Kidney (tissue), 14 donors: Measurements from ENCODE around the gene TIGAR. TPM values are rescaled to one million over a fixed set of nuclear protein-coding genes. Genes with fewer than 3 reads are reported as not detected.

Source experiments
- DNase-seq, 5 donors: peaks; one replicate each; pipeline ENCODE4 v3.0.0-alpha.2; 2013 to 2020
- FAIRE-seq: peaks from 2 replicates; lab custom pipeline; 2012; peaks lifted over from hg19 to GRCh38; lab: Jason Lieb, UNC
- H3K27ac ChIP-seq, 2 donors: one replicate each; pipeline ENCODE4 v1.7.0; 2013; ENCODE audit warnings: low read depth in 2 of 2, low read length in 2 of 2, inconsistent platforms in 1 of 2
- H3K27me3 ChIP-seq: one replicate; pipeline ENCODE4 v1.7.1; 2013; ENCODE audit warnings: low read length, inconsistent platforms; ENCODE audit not compliant: control insufficient read depth, insufficient read depth
- H3K36me3 ChIP-seq, 3 donors: one replicate each; pipeline versions ENCODE4 v1.7.0 to v1.7.1; 2013; ENCODE audit warnings: low read length in 3 of 3, control low read depth in 1 of 3, inconsistent platforms in 1 of 3; ENCODE audit not compliant: insufficient read depth in 3 of 3, control insufficient read depth in 2 of 3
- H3K4me1 ChIP-seq, 3 donors: one replicate each; pipeline versions ENCODE4 v1.7.0 to v1.7.1; 2013; ENCODE audit warnings: low read length in 3 of 3, inconsistent platforms in 1 of 3, low read depth in 1 of 3; ENCODE audit not compliant: control insufficient read depth in 2 of 3, insufficient read depth in 2 of 3
- H3K4me3 ChIP-seq, 3 donors: one replicate each; pipeline versions ENCODE4 v1.7.0 to v1.8.1; 2013; ENCODE audit warnings: low read length in 3 of 3, control low read depth in 1 of 3, inconsistent platforms in 1 of 3
- H3K9ac ChIP-seq, 3 donors: one replicate each; pipeline versions ENCODE4 v1.7.0 to v1.7.1; 2013; ENCODE audit warnings: low read length in 3 of 3, control low read depth in 1 of 3, inconsistent platforms in 1 of 3
- H3K9me3 ChIP-seq, 3 donors: one replicate each; pipeline versions ENCODE4 v1.7.0 to v1.7.1; 2013; ENCODE audit warnings: low read length in 3 of 3, control low read depth in 1 of 3, inconsistent platforms in 1 of 3; ENCODE audit not compliant: control insufficient read depth in 2 of 3, insufficient read depth in 1 of 3
- CTCF ChIP-seq: IDR thresholded peaks from 3 replicates; pipeline ENCODE4 v1.5.1; 2012; ENCODE audit warnings: mild to moderate bottlenecking, moderate library complexity, borderline replicate concordance; ENCODE audit not compliant: insufficient read depth; ENCODE audit errors: extremely low read depth
- intact Hi-C: fragments of 100-400 bp; cut with DNase I; formaldehyde crosslinking; loops from one replicate; pipeline ENCODE4 v1.11.1; 2022
- polyA plus RNA-seq: library from polyadenylated mRNA; stranded (reverse); fragments of 350-450 nt; fragmentation: Illumina TruSeq; extraction: RNeasy Lipid Tissue Mini Kit (QIAGEN cat#74804); gene quantifications from one replicate; pipeline ENCODE4 v1.2.3, GENCODE V29; 2014; ENCODE audit warnings: low read depth, low replicate concordance; ENCODE audit not compliant: insufficient read depth
- total RNA-seq: library from RNA; stranded (reverse); fragmentation: NEBNext Ultra II Directional; extraction: Animal tissue kit (Norgen Biotek cat#: 25700); gene quantifications from one replicate; pipeline ENCODE4 v1.2.1, GENCODE V29; 2021
- donor health status: control.
- donor health status: control.
- donor health status: control.
- donor health status: control.
- donor health status: control.
- donor health status: DM: yes; HTN: yes; CAD: no.
- donor health status: Normal renal cell carcinoma (clear cell type).

Gene TIGAR
- total and polyA plus RNA-seq, 2 donors from 2014 or later, result 3.6 to 11.8 TPM

- intact Hi-C loops, result no loop called here
- Histone ChIP-seq H3K36me3 (peaks cover 0 to 2% (median 0%) of the 10 kb centered on the region in 3 donors), H3K27ac (no peak overlapping the region), H3K9me3 (no peaks in the 10 kb centered on the region), H3K4me3 (no peak overlapping the region), H3K9ac (no peak overlapping the region), H3K27me3 (no peaks in the 10 kb centered on the region), H3K4me1 (no peaks in the 10 kb centered on the region)
- DNase-seq (peak in 3 of 5 donors; percentile 22 to 86 (median 38)), FAIRE-seq (no peak)
- no peak for TF ChIP-seq CTCF
Measured at GRCh38 chr12:4292341-4293073, 28.5 kb upstream of the TIGAR start.

- DNase-seq (no peak), FAIRE-seq (no peak)
- H3K36me3 ChIP-seq, result peaks cover 0 to 2% (median 0%) of the 10 kb centered on the region in 3 donors
- no peak for TF ChIP-seq CTCF
- intact Hi-C loops, result no loop called here
- no peak overlapping the region for H3K27ac ChIP-seq
- H3K4me1 ChIP-seq, result no peaks in the 10 kb centered on the region
- no peak overlapping the region for H3K9ac ChIP-seq
- H3K27me3 ChIP-seq, result no peaks in the 10 kb centered on the region
- H3K4me3 ChIP-seq, result no peak overlapping the region
- H3K9me3 ChIP-seq, result no peaks in the 10 kb centered on the region
Measured at GRCh38 chr12:4293299-4293965, 27.6 kb upstream of the TIGAR start.

- Histone ChIP-seq H3K4me3 (no peak overlapping the region), H3K4me1 (no peaks in the 10 kb centered on the region), H3K27ac (no peak overlapping the region), H3K9me3 (no peaks in the 10 kb centered on the region), H3K9ac (no peak overlapping the region), H3K27me3 (no peaks in the 10 kb centered on the region), H3K36me3 (no peaks in the 10 kb centered on the region)
- TF ChIP-seq CTCF, result no peak
- DNase-seq (peak in 1 of 5 donors; percentile 61), FAIRE-seq (no peak)
- intact Hi-C loops, result no loop called here
Measured at GRCh38 chr12:4293966-4294505, 27.0 kb upstream of the TIGAR start.
